GM23338 (cell line): ENCODE data around the gene MPP1. TPM values are rescaled to one million over a fixed set of nuclear protein-coding genes. Genes with fewer than 3 reads are reported as not detected.

Source experiments
- ATAC-seq: fragments of 200-7000 bp; cut with Tn5 transposase; 3 replicates; pipeline ENCODE4 v1.9.1; 2020
- DNase-seq: peaks from one replicate; pipeline ENCODE4 v3.0.0-alpha.2; 2015; ENCODE audit warnings: low spot score
- H2AFZ ChIP-seq: fragments of 200-600 bp; sonication (generic); 2 replicates; pipeline ENCODE4 v1.8.0; 2016; ENCODE audit warnings: antibody characterized with exemption, mild to moderate bottlenecking, moderate library complexity
- H3F3A ChIP-seq: fragments of 200-600 bp; sonication (generic); replicated peaks from 2 replicates; pipeline ENCODE4 v1.8.0; 2017; ENCODE audit warnings: antibody characterized with exemption, mixed run types, low read depth
- H3K27ac ChIP-seq: fragments of 200-600 bp; sonication (generic); 2 replicates; pipeline ENCODE4 v1.6.1; 2016; ENCODE audit warnings: low read depth
- H3K27me3 ChIP-seq: fragments of 200-600 bp; sonication (generic); 2 replicates; pipeline ENCODE4 v1.8.0; 2016; ENCODE audit warnings: mild to moderate bottlenecking, mixed run types, moderate library complexity; ENCODE audit not compliant: insufficient read depth
- H3K36me3 ChIP-seq: fragments of 200-600 bp; sonication (generic); 2 replicates; pipeline ENCODE4 v1.8.0; 2016; ENCODE audit warnings: mild to moderate bottlenecking; ENCODE audit not compliant: insufficient read depth
- H3K4me1 ChIP-seq: fragments of 200-600 bp; sonication (generic); 2 replicates; pipeline ENCODE4 v1.8.0; 2016; ENCODE audit warnings: mild to moderate bottlenecking, moderate library complexity; ENCODE audit not compliant: insufficient read depth
- H3K4me2 ChIP-seq: fragments of 200-600 bp; sonication (generic); 2 replicates; pipeline ENCODE4 v1.7.1; 2017; ENCODE audit warnings: mixed run types
- H3K4me3 ChIP-seq: fragments of 200-600 bp; sonication (generic); 2 replicates; pipeline ENCODE4 v1.6.1; 2016; ENCODE audit warnings: mixed run types
- H3K79me2 ChIP-seq: fragments of 200-600 bp; sonication (generic); replicated peaks from 2 replicates; pipeline ENCODE4 v1.8.0; 2017; ENCODE audit warnings: mild to moderate bottlenecking; ENCODE audit not compliant: insufficient read depth
- H3K9me2 ChIP-seq: fragments of 200-600 bp; sonication (generic); 2 replicates; pipeline ENCODE4 v1.8.0; 2017; ENCODE audit not compliant: insufficient read depth
- H4K20me1 ChIP-seq: fragments of 200-600 bp; sonication (generic); replicated peaks from 2 replicates; pipeline ENCODE4 v1.8.0; 2017; ENCODE audit warnings: mild to moderate bottlenecking; ENCODE audit not compliant: insufficient read depth
- H3K27ac Mint-ChIP-seq: 2 replicates; pipeline ENCODE4 v1.8.0; 2020; ENCODE audit warnings: inconsistent platforms, mild to moderate bottlenecking, moderate library complexity, mixed read lengths
- H3K27me3 Mint-ChIP-seq: 3 replicates; pipeline ENCODE4 v1.8.0; 2022; ENCODE audit warnings: low read depth, mild to moderate bottlenecking, moderate library complexity, mixed read lengths, inconsistent platforms; ENCODE audit not compliant: insufficient read depth, poor library complexity
- H3K36me3 Mint-ChIP-seq: 3 replicates; pipeline ENCODE4 v1.8.0; 2021; ENCODE audit warnings: low read depth, mild to moderate bottlenecking, inconsistent platforms, moderate library complexity, mixed read lengths
- H3K4me1 Mint-ChIP-seq: 3 replicates; pipeline ENCODE4 v1.8.0; 2020; ENCODE audit warnings: mild to moderate bottlenecking, inconsistent platforms, mixed read lengths
- H3K4me3 Mint-ChIP-seq: 3 replicates; pipeline ENCODE4 v1.8.0; 2021; ENCODE audit warnings: moderate library complexity, mild to moderate bottlenecking, inconsistent platforms, mixed read lengths
- H3K9me3 Mint-ChIP-seq: 3 replicates; pipeline ENCODE4 v1.8.0; 2020; ENCODE audit warnings: moderate library complexity, mild to moderate bottlenecking, inconsistent platforms, mixed read lengths
- CTCF ChIP-seq, 2 experiments: fragments of 200-600 bp in 1 of 2; sonication (generic) in 1 of 2; conservative IDR thresholded peaks; 2 replicates each; pipeline versions ENCODE4 v1.5.1 to v1.6.1; 2016 to 2017; ENCODE audit warnings: antibody characterized with exemption in 2 of 2, low read depth in 2 of 2, mild to moderate bottlenecking in 2 of 2, moderate library complexity in 1 of 2
- ETS1 ChIP-seq: IDR thresholded peaks from 2 replicates; pipeline ENCODE4 v1.6.1; 2016; ENCODE audit warnings: antibody characterized with exemption
- EZH2 ChIP-seq: fragments of 200-600 bp; sonication (generic); IDR thresholded peaks from one replicate; pipeline ENCODE4 v1.8.0; 2017; ENCODE audit warnings: antibody characterized with exemption, mild to moderate bottlenecking, low read depth; ENCODE audit not compliant: unreplicated experiment
- EZH2phosphoT487 ChIP-seq: fragments of 200-600 bp; sonication (generic); IDR thresholded peaks from one replicate; pipeline ENCODE4 v1.8.1; 2018; ENCODE audit warnings: antibody characterized with exemption; ENCODE audit not compliant: unreplicated experiment
- JUNB ChIP-seq: IDR thresholded peaks from one replicate; pipeline ENCODE4 v1.6.1; 2016; ENCODE audit warnings: antibody characterized with exemption; ENCODE audit not compliant: unreplicated experiment
- NANOG ChIP-seq: IDR thresholded peaks from 2 replicates; pipeline ENCODE4 v1.6.1; 2016; ENCODE audit warnings: antibody characterized with exemption, borderline replicate concordance
- POLR2AphosphoS5 ChIP-seq: IDR thresholded peaks from 2 replicates; pipeline ENCODE4 v1.6.1; 2016; ENCODE audit warnings: antibody characterized with exemption, low read depth
- ZNF114 ChIP-seq: fragments of 250-450 bp; sonication (Bioruptor Pico); IDR thresholded peaks from 2 replicates; pipeline ENCODE4 v1.5.0; 2020; ENCODE audit warnings: mild to moderate bottlenecking, moderate library complexity
- ZNF462 ChIP-seq: fragments of 250-450 bp; sonication (Bioruptor Pico); IDR thresholded peaks from 2 replicates; pipeline ENCODE4 v1.5.0; 2020; ENCODE audit warnings: mild to moderate bottlenecking, moderate library complexity
- polyA plus RNA-seq: library from polyadenylated mRNA; unstranded; fragments of >200 nt; fragmentation: Nextera tagmentation; extraction: Ambion mirVana; gene quantifications from 2 replicates; pipeline ENCODE4 v1.2.1, GENCODE V29; 2016
- total RNA-seq: library from RNA; depleted of rRNA; stranded (reverse); fragments of >200 nt; shearing (Covaris generic); gene quantifications from 2 replicates; pipeline ENCODE4 v1.2.3, GENCODE V29; 2014

Gene MPP1
- total and polyA plus RNA-seq, 2 experiments from 2014 or later = 18.7 to 27.2 TPM

DNA sequence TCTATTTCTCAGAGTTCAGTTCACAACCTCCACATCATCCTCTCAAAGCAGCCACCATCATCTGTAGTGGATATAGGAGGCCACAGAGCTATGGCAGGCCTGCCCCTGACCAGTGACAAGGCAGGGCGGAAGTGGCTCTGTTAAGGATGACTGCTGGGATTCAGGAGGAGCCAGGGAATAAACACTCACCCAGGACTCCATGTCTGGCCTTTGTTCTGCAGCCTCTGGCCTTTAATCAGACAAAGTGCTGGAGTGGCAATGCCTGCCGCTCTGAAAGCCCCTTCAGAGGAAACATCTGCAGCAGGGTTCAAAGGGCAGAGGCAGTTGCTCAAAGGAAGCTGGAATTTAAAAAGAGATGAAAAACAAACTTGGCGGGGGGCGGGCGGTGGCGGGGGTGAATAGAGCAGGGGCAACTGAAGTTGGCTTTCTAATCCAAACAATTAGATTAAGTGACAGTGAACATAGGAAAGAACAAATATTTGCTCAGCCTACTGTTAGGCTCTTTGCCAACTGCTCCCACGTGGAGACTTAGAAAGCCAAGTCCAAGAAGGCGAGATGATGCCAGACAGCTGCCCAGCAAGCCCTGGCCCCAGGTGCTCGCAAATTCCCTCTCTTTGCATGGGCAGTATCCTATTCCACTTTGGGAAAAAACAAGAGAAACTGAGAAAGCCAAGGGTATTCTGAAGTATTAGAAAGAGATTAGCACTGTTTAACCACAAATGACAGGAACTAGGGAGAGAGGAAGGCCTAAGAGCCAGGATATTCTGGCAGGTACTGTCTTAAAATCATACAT, 5.5 kb downstream of the MPP1 start (continued):
- TF ChIP-seq EZH2phosphoT487 (no peak), NANOG (no peak), EZH2 (no peak), CTCF (conservative IDR thresholded peaks at IDR 0.05; ENCODE audit: low read depth in 2 of 2) (no peak), ZNF114 (CRISPR knock-in tag) (no peak), ETS1 (no peak), POLR2AphosphoS5 (no peak), JUNB (no peak)

DNA sequence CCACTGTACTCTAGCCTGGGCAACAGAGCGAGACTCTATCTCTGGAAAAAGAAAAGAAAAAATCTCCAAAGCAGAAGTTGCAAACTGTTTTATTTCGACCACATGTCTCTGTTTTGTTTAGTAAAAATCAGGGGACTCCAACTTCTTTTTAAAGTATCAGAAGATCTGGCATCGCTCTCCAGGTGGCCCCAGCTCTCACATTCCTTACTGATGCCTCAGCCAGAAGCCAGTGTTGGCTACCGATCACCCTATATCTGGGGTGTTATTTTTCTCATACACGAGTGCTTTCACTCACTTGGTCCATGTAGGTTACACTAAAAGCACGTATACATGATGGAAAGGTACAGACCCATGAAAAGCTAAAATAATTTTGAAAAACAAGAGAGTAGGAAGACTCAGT, 8.3 kb downstream of the MPP1 start:
- H3K27me3 ChIP-seq = 0 out of 2 replicates have a peak, but pooled peaks cover 3% of the 10 kb centered on the region
- H3K4me3 ChIP-seq = no peak overlapping the region
- Mint-ChIP-seq H3K9me3 (no peaks in the 10 kb centered on the region), H3K4me3 (no peak overlapping the region), H3K27ac (no peak overlapping the region), H3K4me1 (peaks cover 23% of the 10 kb centered on the region), H3K27me3 (peaks cover 4% of the 10 kb centered on the region), H3K36me3 (no peaks in the 10 kb centered on the region)
- H3K9me2 ChIP-seq = no peaks in the 10 kb centered on the region
- no peaks in the 10 kb centered on the region for H3K36me3 ChIP-seq
- H3K4me1 ChIP-seq = peaks cover 21% of the 10 kb centered on the region; the same call in 1 of the 2 replicates
- peaks cover 6% of the 10 kb centered on the region; the same call in 1 of the 2 replicates for H3K79me2 ChIP-seq
- no peak for ATAC-seq
- peak; percentile 29 for DNase-seq
- no peak for TF ChIP-seq ETS1
- no peak for TF ChIP-seq ZNF462 (CRISPR knock-in tag)
- no peaks in the 10 kb centered on the region for H3F3A ChIP-seq
- no peak overlapping the region for H3K27ac ChIP-seq
- no peak overlapping the region for H2AFZ ChIP-seq
- no peaks in the 10 kb centered on the region for H4K20me1 ChIP-seq
- H3K4me2 ChIP-seq = peak overlapping the region; percentile 42; the same call in 1 of the 2 replicates
